ENCODE measurements around the gene LPCAT3.

GRCh38 chr12:6980740-6981139, 37.5 kb downstream of the LPCAT3 start:
- TF ChIP-seq RCOR1 (IDR thresholded peaks at IDR 0.05; ENCODE audit: low read depth, low read length) (no peak), POLR2A (IDR thresholded peaks at IDR 0.05; ENCODE audit: low read length) (no peak), CEBPB (IDR thresholded peaks at IDR 0.05) (no peak), CBX2 (IDR thresholded peaks at IDR 0.05; ENCODE audit: borderline replicate concordance, low read depth) (no peak), JUN (IDR thresholded peaks at IDR 0.05) (no peak), RFX5 (IDR thresholded peaks at IDR 0.05) (no peak), TP53 (CRISPR knock-in tag; IDR thresholded peaks at IDR 0.05) (no peak), E2F6 (IDR thresholded peaks at IDR 0.05; ENCODE audit: borderline replicate concordance, low read depth) (no peak), NFE2L2 (conservative IDR thresholded peaks at IDR 0.05; ENCODE audit: low read length) (no peak), ESRRA (IDR thresholded peaks at IDR 0.05; ENCODE audit: borderline replicate concordance, low read length) (no peak)
- TF ChIP-seq, protein P1, sequence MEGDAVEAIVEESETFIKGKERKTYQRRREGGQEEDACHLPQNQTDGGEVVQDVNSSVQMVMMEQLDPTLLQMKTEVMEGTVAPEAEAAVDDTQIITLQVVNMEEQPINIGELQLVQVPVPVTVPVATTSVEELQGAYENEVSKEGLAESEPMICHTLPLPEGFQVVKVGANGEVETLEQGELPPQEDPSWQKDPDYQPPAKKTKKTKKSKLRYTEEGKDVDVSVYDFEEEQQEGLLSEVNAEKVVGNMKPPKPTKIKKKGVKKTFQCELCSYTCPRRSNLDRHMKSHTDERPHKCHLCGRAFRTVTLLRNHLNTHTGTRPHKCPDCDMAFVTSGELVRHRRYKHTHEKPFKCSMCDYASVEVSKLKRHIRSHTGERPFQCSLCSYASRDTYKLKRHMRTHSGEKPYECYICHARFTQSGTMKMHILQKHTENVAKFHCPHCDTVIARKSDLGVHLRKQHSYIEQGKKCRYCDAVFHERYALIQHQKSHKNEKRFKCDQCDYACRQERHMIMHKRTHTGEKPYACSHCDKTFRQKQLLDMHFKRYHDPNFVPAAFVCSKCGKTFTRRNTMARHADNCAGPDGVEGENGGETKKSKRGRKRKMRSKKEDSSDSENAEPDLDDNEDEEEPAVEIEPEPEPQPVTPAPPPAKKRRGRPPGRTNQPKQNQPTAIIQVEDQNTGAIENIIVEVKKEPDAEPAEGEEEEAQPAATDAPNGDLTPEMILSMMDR (IDR thresholded peaks at IDR 0.05): no peak
